Esophagus squamous epithelium (tissue), 4 donors: ENCODE results near the gene KRTAP9-4.
"Not testable (repeated sequence)": the region's sequence is repeated elsewhere in the genome, so short reads cannot be mapped to it uniquely, and the experiment has no call there.

ENCODE experiments used
- CTCF ChIP-seq, 6 experiments: fragments of 450-650 bp in 4 of 6; fragments of 200-600 bp in 2 of 6; sonication (generic) in 2 of 6; IDR thresholded peaks; one replicate each; pipeline ENCODE4 v1.5.1; 2016 to 2019; ENCODE audit warnings: antibody characterized with exemption in 6 of 6, mild to moderate bottlenecking in 4 of 6, moderate library complexity in 4 of 6
- POLR2A ChIP-seq, 4 donors: fragments of 450-650 bp; IDR thresholded peaks; one replicate each; pipeline ENCODE4 v1.6.1; 2017; ENCODE audit warnings: antibody characterized with exemption in 4 of 4, mild to moderate bottlenecking in 4 of 4, moderate library complexity in 3 of 4

- TF ChIP-seq CTCF, POLR2A (IDR thresholded peaks at IDR 0.05): not testable (repeated sequence)
These were observed 12.4 kb upstream of the KRTAP9-4 start for GRCh38 chr17:41237116-41237515.
